Hepatocyte (in vitro differentiated cells): ENCODE measurements around the gene FRMD6.

ENCODE experiments used
- EZH2 ChIP-seq: fragments of 200-600 bp; sonication (generic); IDR thresholded peaks from 2 replicates; pipeline ENCODE4 v1.6.1; 2016; ENCODE audit warnings: antibody characterized with exemption, mild to moderate bottlenecking, borderline replicate concordance
- TF ChIP-seq, protein P1 (sequence below): fragments of 200-600 bp; sonication (generic); IDR thresholded peaks from 2 replicates; pipeline ENCODE4 v1.5.1; 2016; ENCODE audit warnings: antibody characterized with exemption, mild to moderate bottlenecking; ENCODE audit not compliant: poor library complexity

GRCh38 chr14:51605575-51605974 is 46.1 kb upstream of the FRMD6 start:
- TF ChIP-seq, protein P1, sequence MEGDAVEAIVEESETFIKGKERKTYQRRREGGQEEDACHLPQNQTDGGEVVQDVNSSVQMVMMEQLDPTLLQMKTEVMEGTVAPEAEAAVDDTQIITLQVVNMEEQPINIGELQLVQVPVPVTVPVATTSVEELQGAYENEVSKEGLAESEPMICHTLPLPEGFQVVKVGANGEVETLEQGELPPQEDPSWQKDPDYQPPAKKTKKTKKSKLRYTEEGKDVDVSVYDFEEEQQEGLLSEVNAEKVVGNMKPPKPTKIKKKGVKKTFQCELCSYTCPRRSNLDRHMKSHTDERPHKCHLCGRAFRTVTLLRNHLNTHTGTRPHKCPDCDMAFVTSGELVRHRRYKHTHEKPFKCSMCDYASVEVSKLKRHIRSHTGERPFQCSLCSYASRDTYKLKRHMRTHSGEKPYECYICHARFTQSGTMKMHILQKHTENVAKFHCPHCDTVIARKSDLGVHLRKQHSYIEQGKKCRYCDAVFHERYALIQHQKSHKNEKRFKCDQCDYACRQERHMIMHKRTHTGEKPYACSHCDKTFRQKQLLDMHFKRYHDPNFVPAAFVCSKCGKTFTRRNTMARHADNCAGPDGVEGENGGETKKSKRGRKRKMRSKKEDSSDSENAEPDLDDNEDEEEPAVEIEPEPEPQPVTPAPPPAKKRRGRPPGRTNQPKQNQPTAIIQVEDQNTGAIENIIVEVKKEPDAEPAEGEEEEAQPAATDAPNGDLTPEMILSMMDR = no peak
- no peak for TF ChIP-seq EZH2
